HG02943 (cell line): ENCODE data around the gene SCN4A.
"Not testable (repeated sequence)": the region's sequence is repeated elsewhere in the genome, so short reads cannot be mapped to it uniquely, and the experiment has no call there.

ENCODE experiments used
- ATAC-seq: cut with Tn5 transposase; IDR thresholded peaks from one replicate; pipeline ENCODE4 v1.9.1; 2021; ENCODE audit warnings: mild to moderate bottlenecking, low read depth, moderate library complexity; ENCODE audit not compliant: unreplicated experiment

SCN4A gene

DNA sequence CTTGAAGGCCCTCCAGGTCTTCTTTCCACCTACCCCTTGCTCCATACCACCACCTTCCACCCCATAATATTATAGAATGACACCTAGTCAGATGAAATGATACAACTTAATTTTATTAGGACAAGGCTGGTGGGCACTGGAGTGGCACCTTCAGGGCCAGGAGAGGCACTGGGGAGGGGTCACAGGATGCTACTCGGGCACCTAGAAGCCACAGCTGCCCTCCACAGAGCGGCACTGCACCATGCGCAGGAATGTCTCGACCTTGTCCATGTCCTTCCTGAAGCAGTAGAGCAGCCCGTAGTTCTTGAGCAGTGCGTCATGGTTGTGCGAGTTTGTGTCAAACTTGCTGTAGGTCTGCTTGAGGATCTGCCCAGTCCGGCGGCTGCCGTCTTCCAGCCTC lies 77.9 kb downstream of the SCN4A start:
- not testable (repeated sequence) for ATAC-seq

DNA sequence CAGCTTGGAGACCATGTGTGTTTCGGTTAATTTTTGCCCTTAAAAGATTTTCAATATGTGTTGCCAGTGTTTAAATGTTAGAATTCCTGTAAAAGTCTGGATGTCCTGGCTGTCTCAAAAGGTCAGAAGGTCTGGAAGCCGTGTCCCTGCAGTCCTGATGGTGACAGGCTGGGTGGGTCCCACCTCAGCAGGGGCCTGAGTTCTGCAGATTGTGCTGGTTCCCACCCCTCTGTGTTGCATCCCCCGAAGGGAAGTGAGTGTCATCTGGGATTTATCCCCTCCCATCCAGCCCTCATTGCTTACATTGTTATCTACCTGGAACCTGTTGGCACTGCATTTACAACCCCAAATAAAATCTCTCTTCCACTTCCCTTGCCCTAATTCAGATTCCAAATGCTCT lies 78.7 kb downstream of the SCN4A start:
- ATAC-seq = not testable (repeated sequence)

DNA sequence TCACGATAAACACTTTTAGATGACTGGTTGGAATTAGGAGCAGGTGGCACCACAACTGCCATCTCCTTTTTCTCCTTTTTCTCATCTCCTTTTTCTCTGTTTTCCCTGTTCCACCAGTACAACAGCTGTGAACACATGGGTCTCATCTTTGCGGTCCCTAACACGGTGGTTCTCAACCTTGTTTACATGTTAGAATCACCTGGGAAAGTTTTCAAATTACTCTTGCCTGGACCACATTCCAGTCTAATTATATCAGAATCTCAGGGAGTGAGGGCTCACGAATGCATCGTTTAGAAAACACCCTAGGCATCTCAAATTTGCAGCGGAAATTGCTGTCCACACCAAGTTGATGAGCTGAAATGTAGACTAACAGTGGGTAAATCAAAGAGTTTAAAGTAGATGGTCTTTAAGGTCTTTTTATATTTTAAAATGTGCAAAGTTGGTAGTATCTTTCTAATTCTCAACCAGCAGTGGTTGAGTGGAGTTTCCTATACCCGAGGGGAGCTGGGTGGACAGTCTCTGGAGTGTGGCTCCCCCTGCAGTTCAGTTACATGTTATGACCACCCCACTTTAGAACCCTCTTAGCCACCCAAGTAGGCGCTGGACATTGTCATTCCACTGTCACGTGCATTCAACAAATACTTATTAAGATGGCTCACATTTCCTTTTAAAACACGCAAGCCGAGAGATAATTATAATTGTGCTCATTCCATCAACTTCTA lies 80.2 kb downstream of the SCN4A start:
- ATAC-seq = not testable (repeated sequence)

DNA sequence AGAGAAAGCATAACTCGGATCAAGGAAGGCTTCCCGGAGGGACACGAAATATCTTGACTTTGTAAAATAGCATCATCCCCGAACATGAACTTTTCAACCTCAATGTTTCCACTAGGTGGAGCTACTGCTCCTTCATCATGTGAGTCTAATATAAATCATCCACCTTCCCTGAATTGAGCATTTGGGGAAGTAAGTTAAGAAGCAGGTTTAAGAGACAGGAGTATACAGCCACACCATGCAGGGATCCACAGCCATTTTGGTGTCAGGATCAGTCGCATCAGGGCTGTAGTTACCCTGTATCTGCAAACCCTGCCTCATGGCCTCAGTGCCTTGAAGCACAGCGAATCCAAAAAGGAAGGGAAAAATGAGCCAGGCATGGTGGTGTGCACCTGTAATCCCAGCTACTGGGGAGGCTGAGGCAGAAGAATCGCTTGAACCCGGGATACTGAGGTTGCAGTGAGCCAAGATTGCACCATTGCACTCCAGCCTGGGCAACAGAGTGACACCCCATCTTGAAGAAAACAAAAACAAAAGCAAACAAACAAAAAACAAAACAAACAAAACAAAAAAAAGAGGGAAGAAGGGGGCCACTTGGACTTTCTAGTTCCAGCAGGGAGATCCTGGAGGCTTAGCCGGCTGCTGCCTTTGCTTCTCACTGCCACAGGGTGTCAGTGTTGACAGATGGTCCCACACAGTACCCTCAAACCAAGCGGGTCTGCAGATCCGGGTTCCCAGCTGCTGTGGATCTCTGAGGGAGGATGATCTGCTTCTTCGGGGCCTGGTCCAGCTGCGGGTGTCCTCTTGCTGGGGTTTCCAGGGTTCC lies 83.5 kb downstream of the SCN4A start:
- ATAC-seq = not testable (repeated sequence)
